Kidney capillary endothelial cell (primary cell): ENCODE results near the gene ACP2.

Experiments
- DNase-seq: peaks from one replicate; pipeline ENCODE4 v3.0.0-alpha.2; 2018; ENCODE audit warnings: low spot score

ACP2 gene

GRCh38 chr11:47268448-47269001, 19.9 kb upstream of the ACP2 start:
- no peak for DNase-seq

GRCh38 chr11:47267876-47268275, 19.3 kb upstream of the ACP2 start:
- no peak for DNase-seq

GRCh38 chr11:47264521-47264920, 15.9 kb upstream of the ACP2 start:
- DNase-seq: no peak

- no peak for DNase-seq
Observed at GRCh38 chr11:47264119-47264518, 15.5 kb upstream of the ACP2 start.

- no peak for DNase-seq
Observed at GRCh38 chr11:47261291-47261800, 12.7 kb upstream of the ACP2 start.

GRCh38 chr11:47260366-47260765, 11.8 kb upstream of the ACP2 start:
- no peak for DNase-seq

- DNase-seq: no peak
Observed at GRCh38 chr11:47259232-47259977, 10.8 kb upstream of the ACP2 start.

- DNase-seq: no peak
Observed at GRCh38 chr11:47258317-47258902, 9.8 kb upstream of the ACP2 start.

GRCh38 chr11:47257517-47258316, 9.1 kb upstream of the ACP2 start, which contains the start of gene NR1H3:
TSS of gene NR1H3 (plus strand) at chr11:47257996. CDS start at chr11:47259217, 1,221 bp downstream.
- DNase-seq: no peak

GRCh38 chr11:47257177-47257516, 8.5 kb upstream of the ACP2 start:
- DNase-seq: no peak

- DNase-seq: no peak
Observed at GRCh38 chr11:47256374-47256773, 7.8 kb upstream of the ACP2 start.

- DNase-seq: no peak
Observed at GRCh38 chr11:47254386-47254785, 5.8 kb upstream of the ACP2 start.

GRCh38 chr11:47253660-47254059, 5.0 kb upstream of the ACP2 start:
- no peak for DNase-seq

- DNase-seq: no peak
Observed at GRCh38 chr11:47251751-47252150, 3.1 kb upstream of the ACP2 start.

- no peak for DNase-seq
Observed at GRCh38 chr11:47249378-47249715, 733 bp upstream of the ACP2 start.

- no peak for DNase-seq
Observed at GRCh38 chr11:47248304-47248663, 330 bp downstream of the ACP2 start.

- no peak for DNase-seq
Observed at GRCh38 chr11:47247502-47247901, 1.1 kb downstream of the ACP2 start.

- DNase-seq: no peak
Observed at GRCh38 chr11:47245611-47246357, 2.8 kb downstream of the ACP2 start.

- no peak for DNase-seq
Observed at GRCh38 chr11:47244448-47245350, 3.9 kb downstream of the ACP2 start.

GRCh38 chr11:47243454-47243853, 5.2 kb downstream of the ACP2 start:
- DNase-seq: no peak

GRCh38 chr11:47242596-47243192, 5.9 kb downstream of the ACP2 start:
- DNase-seq: no peak
